Choroid plexus epithelial cell (primary cell): ENCODE results near the gene GOLGA6L10.
"Not testable (repeated sequence)": the region's sequence is repeated elsewhere in the genome, so short reads cannot be mapped to it uniquely, and the experiment has no call there.

Source experiments
- DNase-seq: peaks from one replicate; pipeline ENCODE4 v3.0.0-alpha.2; 2010; ENCODE audit warnings: low read depth
- H3K4me3 ChIP-seq: 2 replicates; pipeline ENCODE4 v1.5.1; 2011; ENCODE audit warnings: low read depth, mild to moderate bottlenecking, control low read depth, low read length, moderate library complexity
- CTCF ChIP-seq: conservative IDR thresholded peaks from 2 replicates; pipeline ENCODE4 v1.5.1; 2011; ENCODE audit warnings: low read depth, mild to moderate bottlenecking, control low read depth, inconsistent platforms, low read length, moderate library complexity

The GOLGA6L10 gene

DNA sequence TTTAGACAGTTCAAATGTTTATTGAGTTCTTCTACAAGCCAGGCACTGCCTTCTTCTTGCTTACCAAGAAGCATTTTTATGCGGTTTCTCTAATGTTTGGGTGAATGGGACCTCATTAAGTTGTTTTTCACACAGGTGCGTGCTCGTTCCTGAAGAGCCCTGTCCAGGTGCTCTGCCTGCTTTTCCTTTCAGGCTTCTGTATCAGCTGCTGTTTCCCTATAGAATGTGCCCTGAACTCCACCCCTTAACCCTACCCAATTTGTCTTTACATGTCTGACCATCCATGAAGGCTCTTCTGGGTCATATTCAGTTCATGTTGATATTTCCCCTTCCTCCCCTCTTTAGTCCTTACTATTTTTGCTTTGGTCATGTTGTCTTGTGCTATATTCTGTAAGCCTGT, 22.4 kb upstream of the GOLGA6L10 start:
- no peak for TF ChIP-seq CTCF
- no peak for DNase-seq
- H3K4me3 ChIP-seq = no peak overlapping the region

GRCh38 chr15:82367790-82368189, 18.5 kb upstream of the GOLGA6L10 start:
- DNase-seq, H3K4me3 ChIP-seq: not testable (repeated sequence)

- peak; percentile 28 for TF ChIP-seq CTCF
- not testable (repeated sequence) for H3K4me3 ChIP-seq, DNase-seq
Observed at GRCh38 chr15:82365692-82366323, 16.5 kb upstream of the GOLGA6L10 start.

DNA sequence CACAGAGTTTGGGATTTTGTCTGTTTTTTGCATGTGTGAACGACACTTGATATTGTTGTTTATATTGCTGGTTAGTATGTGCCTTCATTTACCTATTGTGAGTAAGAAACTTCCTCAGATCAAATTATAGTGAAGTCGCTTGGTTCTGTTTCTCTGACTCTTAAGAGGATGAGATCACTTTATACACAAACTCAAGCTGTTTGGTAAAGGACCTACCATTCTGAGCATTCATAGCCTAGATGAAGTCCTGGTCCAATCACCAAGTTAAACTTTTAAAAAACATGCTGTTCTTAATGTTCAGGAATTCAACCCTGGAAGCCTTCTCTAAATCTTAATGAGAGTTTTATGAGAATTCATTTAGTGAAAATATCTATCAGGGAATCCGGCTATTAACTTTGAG, 15.3 kb upstream of the GOLGA6L10 start:
- H3K4me3 ChIP-seq, DNase-seq: not testable (repeated sequence)

GRCh38 chr15:82362790-82363189, 13.5 kb upstream of the GOLGA6L10 start:
- H3K4me3 ChIP-seq, DNase-seq: not testable (repeated sequence)

- H3K4me3 ChIP-seq = not testable (repeated sequence)
Observed at GRCh38 chr15:82360618-82361017, 11.3 kb upstream of the GOLGA6L10 start.

GRCh38 chr15:82355055-82355454, 5.8 kb upstream of the GOLGA6L10 start:
- H3K4me3 ChIP-seq, DNase-seq: not testable (repeated sequence)

More at GRCh38 chr15:82360618-82361017, 11.3 kb upstream of the GOLGA6L10 start:
- DNase-seq = not testable (repeated sequence)

DNA sequence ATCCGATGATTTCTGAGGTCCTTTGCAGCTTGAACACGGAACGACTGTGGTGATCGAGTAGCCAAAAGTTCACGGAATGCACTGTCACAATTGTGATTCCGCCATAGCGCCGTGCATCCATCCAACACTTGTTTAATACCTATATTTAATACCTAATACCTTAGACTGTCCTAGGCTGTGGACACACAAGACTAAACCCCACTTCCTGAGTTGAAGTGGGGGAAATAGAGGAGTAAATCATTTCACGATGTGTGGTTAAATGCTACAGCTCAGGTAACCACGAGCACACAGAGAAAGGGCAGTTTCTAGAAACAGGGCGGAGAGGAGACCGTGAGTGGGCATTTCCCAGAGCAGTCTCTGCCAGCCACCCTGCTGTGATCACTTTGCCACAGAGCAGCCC, 5.3 kb upstream of the GOLGA6L10 start:
- not testable (repeated sequence) for DNase-seq
- H3K4me3 ChIP-seq = peak overlapping the region; percentile 44

DNA sequence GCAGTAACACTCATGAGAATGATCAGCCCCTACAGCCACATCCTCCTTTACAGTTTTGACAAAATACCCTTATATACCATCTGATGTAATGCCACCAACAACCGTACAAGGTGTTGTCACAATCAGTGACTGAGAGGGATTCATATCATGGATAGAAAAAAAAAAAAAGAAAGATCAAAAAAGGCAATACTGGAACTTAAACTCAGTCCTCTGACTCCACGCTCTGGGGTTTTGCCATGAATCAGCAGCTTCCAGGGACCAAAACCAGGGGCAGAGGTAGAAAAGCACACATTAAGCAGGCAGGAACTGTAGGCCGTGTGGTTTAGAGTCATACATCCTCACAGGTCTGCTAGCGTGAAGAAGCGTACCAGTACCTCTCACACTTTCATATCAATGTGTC, 1.6 kb downstream of the GOLGA6L10 start:
- DNase-seq, H3K4me3 ChIP-seq: not testable (repeated sequence)

DNA sequence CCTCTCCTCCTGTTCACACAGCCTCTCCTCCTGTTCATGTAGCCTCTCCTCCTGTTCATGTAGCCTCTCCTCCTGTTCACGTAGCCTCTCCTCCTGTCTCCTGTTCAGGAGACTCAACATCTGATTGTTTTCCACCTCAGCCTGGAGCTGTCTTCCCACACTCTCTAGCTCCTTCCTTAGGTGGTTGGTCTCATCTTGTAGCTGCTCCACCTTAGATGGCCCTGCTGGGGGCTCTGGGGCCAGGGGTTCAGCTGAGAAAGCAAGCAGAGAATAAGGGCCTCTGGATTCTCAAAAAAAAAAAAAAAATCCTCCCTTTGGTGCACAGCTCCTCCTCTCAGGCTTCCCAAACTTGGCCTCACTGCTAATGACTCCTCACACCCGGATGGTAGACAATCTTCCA, 4.1 kb downstream of the GOLGA6L10 start:
- H3K4me3 ChIP-seq, DNase-seq: not testable (repeated sequence)

GRCh38 chr15:82344421-82344820, 4.9 kb downstream of the GOLGA6L10 start:
- not testable (repeated sequence) for DNase-seq

DNA sequence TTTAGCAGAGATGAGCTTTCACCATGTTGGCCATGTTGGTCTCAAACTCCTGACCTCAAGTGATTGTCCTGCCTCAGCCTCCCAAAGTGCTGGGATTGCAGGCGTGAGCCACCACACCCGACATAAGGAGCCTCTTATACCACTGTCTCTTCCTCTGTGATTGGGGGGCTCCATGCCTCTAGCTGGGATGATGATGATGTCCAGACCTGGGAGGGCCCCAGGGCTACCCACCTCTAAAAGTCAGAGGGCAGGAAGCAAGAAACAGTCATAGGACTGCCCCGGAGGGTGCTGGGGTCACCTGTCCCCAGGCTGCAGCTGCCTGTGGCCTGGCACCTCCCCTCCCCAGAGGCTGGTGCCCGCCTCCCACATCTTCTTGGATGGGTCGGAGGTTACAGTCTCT, 5.4 kb downstream of the GOLGA6L10 start:
- not testable (repeated sequence) for DNase-seq, H3K4me3 ChIP-seq

More at GRCh38 chr15:82344421-82344820, 4.9 kb downstream of the GOLGA6L10 start:
- not testable (repeated sequence) for H3K4me3 ChIP-seq
